DND-41 (cell line): ENCODE data around the gene EPAS1.

Source experiments
- ATAC-seq: fragments of 200-7000 bp; cut with Tn5 transposase; 3 replicates; pipeline ENCODE4 v1.9.1; 2021; ENCODE audit warnings: low read depth; ENCODE audit not compliant: insufficient read depth
- DNase-seq: peaks from one replicate; pipeline ENCODE4 v3.0.0-alpha.2; 2020
- H2AFZ ChIP-seq: 2 replicates; pipeline ENCODE4 v1.6.0; 2012; ENCODE audit warnings: low read depth, low read length
- H3K27ac ChIP-seq: 2 replicates; pipeline ENCODE4 v1.5.1; 2012; ENCODE audit warnings: low read length, inconsistent platforms
- H3K27me3 ChIP-seq: fragments of 200-600 bp; sonication (generic); 2 replicates; pipeline ENCODE4 v1.6.0; 2012; ENCODE audit warnings: low read length, mild to moderate bottlenecking, inconsistent platforms; ENCODE audit not compliant: insufficient read depth, poor library complexity
- H3K36me3 ChIP-seq: 2 replicates; pipeline ENCODE4 v1.5.1; 2012; ENCODE audit warnings: low read length, inconsistent platforms; ENCODE audit not compliant: insufficient read depth
- H3K4me1 ChIP-seq: 2 replicates; pipeline ENCODE4 v1.5.1; 2012; ENCODE audit warnings: mild to moderate bottlenecking, low read length; ENCODE audit not compliant: insufficient read depth
- H3K4me2 ChIP-seq: 2 replicates; pipeline ENCODE4 v1.6.0; 2012; ENCODE audit warnings: mild to moderate bottlenecking, moderate library complexity, low read length, inconsistent platforms; ENCODE audit not compliant: insufficient read depth
- H3K4me3 ChIP-seq, 2 experiments: fragments of 200-600 bp in 1 of 2; shearing (Covaris generic) in 1 of 2; 2 replicates each; pipeline ENCODE4 v1.5.1; 2012 to 2016; ENCODE audit warnings: inconsistent platforms in 2 of 2, low read length in 2 of 2, mild to moderate bottlenecking in 2 of 2, low read depth in 1 of 2, moderate library complexity in 1 of 2
- H3K79me2 ChIP-seq: 2 replicates; pipeline ENCODE4 v1.6.0; 2012; ENCODE audit warnings: low read length, inconsistent platforms; ENCODE audit not compliant: insufficient read depth
- H3K9ac ChIP-seq: 2 replicates; pipeline ENCODE4 v1.6.0; 2012; ENCODE audit warnings: low read depth, mild to moderate bottlenecking, inconsistent platforms, low read length, moderate library complexity
- H3K9me3 ChIP-seq: 2 replicates; pipeline ENCODE4 v1.5.1; 2012; ENCODE audit warnings: low read length, moderate library complexity, mild to moderate bottlenecking, inconsistent platforms; ENCODE audit not compliant: insufficient read depth, severe bottlenecking
- H4K20me1 ChIP-seq: 2 replicates; pipeline ENCODE4 v1.6.0; 2012; ENCODE audit warnings: low read length; ENCODE audit not compliant: insufficient read depth
- CTCF ChIP-seq: IDR thresholded peaks from 2 replicates; pipeline ENCODE4 v1.5.1; 2012; ENCODE audit warnings: borderline replicate concordance, low read length, moderate library complexity, mild to moderate bottlenecking; ENCODE audit not compliant: poor library complexity, severe bottlenecking; ENCODE audit errors: extremely low read depth
- EZH2 ChIP-seq: IDR thresholded peaks from 3 replicates; pipeline ENCODE4 v1.6.1; 2012; ENCODE audit warnings: borderline replicate concordance, low read depth, mild to moderate bottlenecking, moderate library complexity, low read length, inconsistent platforms; ENCODE audit not compliant: severe bottlenecking

Gene EPAS1

GRCh38 chr2:46276642-46277041 lies 20.6 kb upstream of the EPAS1 start:
- Histone ChIP-seq H3K9me3 (no peaks in the 10 kb centered on the region), H3K36me3 (no peaks in the 10 kb centered on the region), H3K27me3 (no peaks in the 10 kb centered on the region), H3K4me3 (no peak overlapping the region), H3K27ac (peak overlapping the region; percentile 84), H4K20me1 (no peaks in the 10 kb centered on the region), H3K4me2 (peak overlapping the region; percentile 61), H2AFZ (peak overlapping the region; percentile 76), H3K4me1 (peaks cover 34% of the 10 kb centered on the region), H3K9ac (peak overlapping the region; percentile 57), H3K79me2 (no peaks in the 10 kb centered on the region)
- no peak for TF ChIP-seq EZH2
- TF ChIP-seq CTCF, result no peak
- DNase-seq, result no peak
- ATAC-seq, result no peak

DNA sequence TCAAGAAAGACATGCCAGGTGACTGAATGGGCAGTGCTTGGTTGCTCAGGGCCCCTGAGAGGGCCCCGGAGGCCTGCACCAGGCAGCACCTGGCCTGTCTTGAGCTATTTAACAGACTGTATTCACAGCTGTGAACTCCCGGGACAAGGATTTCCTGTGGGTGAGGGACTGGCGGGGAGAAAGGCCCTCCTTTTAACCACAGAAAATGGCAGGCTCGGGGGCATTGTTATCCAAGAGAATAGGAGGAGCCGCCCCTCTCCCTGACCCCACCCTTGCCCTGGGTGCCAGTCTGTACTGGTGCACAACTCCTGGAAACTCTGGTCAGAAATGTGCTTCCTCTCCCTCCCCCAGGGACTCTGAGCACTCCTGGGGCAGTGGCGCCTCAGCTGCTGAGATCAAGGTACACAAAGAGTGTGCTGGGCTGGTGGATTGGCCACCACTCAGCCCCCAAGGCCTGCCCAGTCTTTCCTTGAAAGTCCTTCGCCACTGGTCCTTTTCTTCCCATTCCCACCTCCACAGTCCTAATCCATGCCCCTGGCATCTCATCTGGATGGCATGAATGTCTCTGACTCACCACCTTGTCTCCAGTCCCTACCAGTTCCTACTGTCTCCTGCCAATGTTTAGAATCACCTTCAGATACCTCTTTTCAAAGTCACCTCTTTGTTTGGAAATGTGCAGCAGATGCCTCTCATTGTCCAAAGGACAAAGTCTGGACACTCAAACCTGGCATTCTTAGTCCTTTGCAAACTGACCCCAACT lies 19.6 kb upstream of the EPAS1 start:
- peak; percentile 81 for ATAC-seq
- TF ChIP-seq CTCF, result no peak
- TF ChIP-seq EZH2, result no peak
- H3K4me2 ChIP-seq, result peak overlapping the region; percentile 61
- no peaks in the 10 kb centered on the region for H3K9me3 ChIP-seq
- no peaks in the 10 kb centered on the region for H3K79me2 ChIP-seq
- peaks cover 34% of the 10 kb centered on the region for H3K4me1 ChIP-seq
- H3K4me3 ChIP-seq, result no peak overlapping the region; a peak in 1 of 4 replicates
- H3K27ac ChIP-seq, result peak overlapping the region; percentile 84
- no peak overlapping the region for H2AFZ ChIP-seq
- peak; percentile 89 for DNase-seq
- peak overlapping the region; percentile 57; the same call in 1 of the 2 replicates for H3K9ac ChIP-seq
- no peaks in the 10 kb centered on the region for H4K20me1 ChIP-seq
- no peaks in the 10 kb centered on the region for H3K36me3 ChIP-seq
- H3K27me3 ChIP-seq, result no peaks in the 10 kb centered on the region

DNA sequence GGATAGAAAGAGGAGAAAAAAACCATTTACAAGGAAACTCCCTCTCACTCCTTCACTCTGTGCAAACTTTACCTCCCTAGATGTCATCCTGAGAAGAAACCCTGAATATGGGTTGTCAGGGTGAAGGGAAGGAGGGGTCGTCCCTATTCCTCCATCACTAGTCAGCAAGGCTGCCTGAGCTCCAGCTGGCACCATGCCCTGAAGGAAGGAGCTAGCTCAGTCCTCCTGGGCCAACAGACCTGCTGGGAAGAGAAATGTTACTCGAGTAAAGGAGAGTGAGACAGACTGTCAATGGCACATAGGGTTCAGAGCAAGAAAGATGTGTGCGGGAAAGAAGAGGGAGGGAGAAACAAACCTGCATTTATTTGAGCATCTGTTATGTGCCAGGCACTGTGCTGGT lies 18.3 kb upstream of the EPAS1 start:
- peaks cover 34% of the 10 kb centered on the region for H3K4me1 ChIP-seq
- TF ChIP-seq CTCF, result no peak
- no peak for TF ChIP-seq EZH2
- no peak overlapping the region for H3K4me3 ChIP-seq
- H2AFZ ChIP-seq, result no peak overlapping the region
- no peaks in the 10 kb centered on the region for H3K9me3 ChIP-seq
- ATAC-seq, result no peak
- H3K36me3 ChIP-seq, result no peaks in the 10 kb centered on the region
- H3K27me3 ChIP-seq, result no peaks in the 10 kb centered on the region
- H3K79me2 ChIP-seq, result no peaks in the 10 kb centered on the region
- no peaks in the 10 kb centered on the region for H4K20me1 ChIP-seq
- no peak for DNase-seq
- H3K4me2 ChIP-seq, result no peak overlapping the region
- no peak overlapping the region for H3K27ac ChIP-seq
- H3K9ac ChIP-seq, result no peak overlapping the region
